ENCODE results near the gene KSR1.

KSR1 gene

GRCh38 chr17:27575096-27575911 is 119.1 kb downstream of the KSR1 start:
- DNase-seq = no peak

- no peak for DNase-seq
Observed at GRCh38 chr17:27575912-27576252, 119.6 kb downstream of the KSR1 start.

GRCh38 chr17:27576477-27577083 is 120.3 kb downstream of the KSR1 start:
- DNase-seq = no peak

- no peak for DNase-seq
Observed at GRCh38 chr17:27577121-27577761, 121.0 kb downstream of the KSR1 start.

- DNase-seq = no peak
Observed at GRCh38 chr17:27577884-27578717, 121.9 kb downstream of the KSR1 start.

- no peak for DNase-seq
Observed at GRCh38 chr17:27578718-27579085, 122.5 kb downstream of the KSR1 start.

- DNase-seq = no peak
Observed at GRCh38 chr17:27579304-27579703, 123.1 kb downstream of the KSR1 start.

GRCh38 chr17:27579897-27580321 is 123.7 kb downstream of the KSR1 start:
- DNase-seq = no peak

- no peak for DNase-seq
Observed at GRCh38 chr17:27581016-27581415, 124.8 kb downstream of the KSR1 start.

GRCh38 chr17:27582696-27583095 is 126.4 kb downstream of the KSR1 start:
- DNase-seq = no peak

- DNase-seq = no peak
Observed at GRCh38 chr17:27585153-27585681, 129.0 kb downstream of the KSR1 start.

- no peak for DNase-seq
Observed at GRCh38 chr17:27585792-27586191, 129.5 kb downstream of the KSR1 start.

- DNase-seq = no peak
Observed at GRCh38 chr17:27586203-27586721, 130.0 kb downstream of the KSR1 start.

- no peak for DNase-seq
Observed at GRCh38 chr17:27588354-27588753, 132.1 kb downstream of the KSR1 start.

GRCh38 chr17:27590864-27591263 is 134.6 kb downstream of the KSR1 start:
- DNase-seq = no peak

- DNase-seq = no peak
Observed at GRCh38 chr17:27591986-27592385, 135.7 kb downstream of the KSR1 start.

GRCh38 chr17:27593232-27593856 is 137.1 kb downstream of the KSR1 start:
- DNase-seq = no peak

- no peak for DNase-seq
Observed at GRCh38 chr17:27593857-27594255, 137.6 kb downstream of the KSR1 start.

GRCh38 chr17:27595208-27595607 is 139.0 kb downstream of the KSR1 start:
- DNase-seq = no peak

GRCh38 chr17:27596096-27596495 is 139.8 kb downstream of the KSR1 start:
- no peak for DNase-seq

- DNase-seq = no peak
Observed at GRCh38 chr17:27596566-27597187, 140.4 kb downstream of the KSR1 start.

GRCh38 chr17:27597188-27597580 is 140.9 kb downstream of the KSR1 start:
- no peak for DNase-seq
